ENCODE measurements around the gene FNIP2.
A peak's percentile ranks its signal among the peaks of the same experiment; 100 is the strongest.

DNA sequence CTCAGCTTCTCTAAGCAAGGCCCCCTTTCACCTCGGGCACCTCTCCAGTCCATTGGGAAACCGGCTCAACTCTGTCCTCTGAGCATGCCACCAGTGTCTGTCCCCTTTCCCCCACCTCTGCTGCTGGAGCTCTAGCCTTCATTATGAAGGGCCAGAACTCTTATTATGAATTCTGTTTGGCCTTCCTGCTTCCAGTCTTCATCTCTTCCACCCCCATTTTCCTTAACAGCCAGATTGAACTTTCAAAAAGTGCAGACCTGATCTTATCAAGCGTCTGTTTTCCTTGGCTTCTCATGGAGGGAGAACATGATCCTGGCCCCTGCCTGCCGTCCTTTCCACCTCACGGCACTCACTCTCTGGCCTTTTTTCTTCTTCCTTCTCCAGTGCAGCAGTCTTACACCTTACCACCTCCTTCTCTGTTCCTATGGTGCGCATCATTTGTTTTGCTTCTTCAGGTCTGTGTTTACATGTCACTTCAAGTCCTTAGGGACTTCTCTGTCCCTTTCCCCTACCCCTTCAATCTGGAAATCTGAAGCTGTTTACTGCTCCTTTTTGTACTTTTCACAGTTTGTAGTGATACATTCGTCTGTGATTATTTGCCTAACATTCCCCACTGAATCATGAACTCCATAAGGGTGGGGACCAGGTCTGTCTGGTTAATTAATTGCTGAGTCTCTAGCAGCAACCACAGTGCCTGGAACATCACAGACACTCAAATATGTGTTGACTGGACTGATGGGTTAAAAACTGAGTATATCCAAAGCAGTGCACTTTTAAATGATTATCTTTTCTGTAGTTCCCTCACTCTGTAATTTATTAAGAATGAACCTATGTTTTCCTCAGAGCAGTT, 55.8 kb downstream of the FNIP2 start:
- TF ChIP-seq, protein P1, sequence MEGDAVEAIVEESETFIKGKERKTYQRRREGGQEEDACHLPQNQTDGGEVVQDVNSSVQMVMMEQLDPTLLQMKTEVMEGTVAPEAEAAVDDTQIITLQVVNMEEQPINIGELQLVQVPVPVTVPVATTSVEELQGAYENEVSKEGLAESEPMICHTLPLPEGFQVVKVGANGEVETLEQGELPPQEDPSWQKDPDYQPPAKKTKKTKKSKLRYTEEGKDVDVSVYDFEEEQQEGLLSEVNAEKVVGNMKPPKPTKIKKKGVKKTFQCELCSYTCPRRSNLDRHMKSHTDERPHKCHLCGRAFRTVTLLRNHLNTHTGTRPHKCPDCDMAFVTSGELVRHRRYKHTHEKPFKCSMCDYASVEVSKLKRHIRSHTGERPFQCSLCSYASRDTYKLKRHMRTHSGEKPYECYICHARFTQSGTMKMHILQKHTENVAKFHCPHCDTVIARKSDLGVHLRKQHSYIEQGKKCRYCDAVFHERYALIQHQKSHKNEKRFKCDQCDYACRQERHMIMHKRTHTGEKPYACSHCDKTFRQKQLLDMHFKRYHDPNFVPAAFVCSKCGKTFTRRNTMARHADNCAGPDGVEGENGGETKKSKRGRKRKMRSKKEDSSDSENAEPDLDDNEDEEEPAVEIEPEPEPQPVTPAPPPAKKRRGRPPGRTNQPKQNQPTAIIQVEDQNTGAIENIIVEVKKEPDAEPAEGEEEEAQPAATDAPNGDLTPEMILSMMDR (IDR thresholded peaks at IDR 0.05), result no peak
- peak in 1 of 2 donors; percentile 20 for TF ChIP-seq POLR2A (IDR thresholded peaks at IDR 0.05)
